Activated effector memory CD4-positive, alpha-beta T cell treated with Interleukin-2 at 50 U/mL for 16 hours (primary cell): ENCODE measurements around the gene SH3GL1.
"Not testable (repeated sequence)": the region's sequence is repeated elsewhere in the genome, so short reads cannot be mapped to it uniquely, and the experiment has no call there.

ENCODE experiments used
- DNase-seq: peaks from one replicate; pipeline ENCODE4 v3.0.0-alpha.2; 2020

The SH3GL1 gene

DNA sequence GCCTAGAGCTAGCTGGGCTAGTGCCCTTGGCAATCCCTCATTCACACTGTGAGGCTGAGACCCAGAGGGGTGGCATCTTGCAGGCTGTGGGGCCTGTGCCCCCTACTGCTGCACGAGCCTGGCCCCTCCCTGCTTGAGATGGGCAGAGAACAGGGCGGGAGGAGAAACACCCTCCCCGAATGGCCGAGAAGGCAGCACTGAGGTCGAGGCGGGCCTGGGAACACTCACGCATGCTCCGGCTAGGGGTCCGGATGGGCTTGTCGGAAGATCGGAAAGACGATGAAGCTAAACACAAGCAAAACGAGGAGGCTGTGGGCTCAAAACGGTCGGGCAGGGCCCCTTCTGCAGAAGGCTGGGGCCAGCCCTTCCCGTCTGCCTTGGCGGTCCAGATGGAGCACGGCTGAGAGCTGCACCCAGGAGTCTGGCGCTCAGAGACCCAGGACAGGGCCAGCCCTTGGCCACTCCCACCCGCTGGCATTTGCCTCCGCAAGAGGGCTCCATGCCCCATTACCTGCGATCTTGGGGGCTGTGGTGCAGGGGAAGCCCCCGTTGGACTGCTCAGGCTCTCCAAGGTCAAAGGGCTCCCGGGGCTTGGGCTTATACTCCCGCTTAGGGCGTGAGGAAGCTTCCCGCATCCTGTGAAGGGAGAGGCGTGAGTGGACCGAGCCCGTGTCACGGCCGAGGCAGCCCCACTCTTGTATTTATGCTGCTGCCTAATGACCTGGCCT is 38.1 kb downstream of the SH3GL1 start:
- DNase-seq: no peak

- DNase-seq: no peak
Observed at GRCh38 chr19:4361152-4362046, 38.9 kb downstream of the SH3GL1 start.

DNA sequence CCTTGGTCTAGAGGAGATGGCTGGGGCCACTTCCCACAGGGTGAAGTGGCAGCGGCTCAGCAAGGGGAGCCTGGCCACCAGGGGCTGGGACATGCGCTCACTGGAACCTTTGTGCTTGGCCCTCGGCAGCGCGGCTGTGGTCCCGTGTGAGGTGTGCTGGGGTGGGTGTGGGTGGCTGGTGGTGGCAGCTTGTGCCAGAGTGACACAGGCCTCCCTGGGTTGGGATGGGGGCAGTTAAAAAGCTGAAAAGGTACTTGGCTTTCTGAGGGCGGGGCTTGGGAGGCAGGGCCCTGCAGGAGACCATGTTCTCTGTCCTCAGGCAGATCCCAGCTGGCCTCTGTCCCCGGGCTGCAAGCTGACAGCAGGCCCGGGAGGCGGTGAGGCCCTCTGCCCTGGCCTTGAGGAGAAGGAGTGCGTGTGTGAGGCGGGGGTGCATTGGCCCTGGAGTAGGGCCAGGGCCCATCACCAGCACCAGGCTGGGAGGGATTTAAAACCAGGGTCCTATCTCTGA is 39.7 kb downstream of the SH3GL1 start:
- no peak for DNase-seq

DNA sequence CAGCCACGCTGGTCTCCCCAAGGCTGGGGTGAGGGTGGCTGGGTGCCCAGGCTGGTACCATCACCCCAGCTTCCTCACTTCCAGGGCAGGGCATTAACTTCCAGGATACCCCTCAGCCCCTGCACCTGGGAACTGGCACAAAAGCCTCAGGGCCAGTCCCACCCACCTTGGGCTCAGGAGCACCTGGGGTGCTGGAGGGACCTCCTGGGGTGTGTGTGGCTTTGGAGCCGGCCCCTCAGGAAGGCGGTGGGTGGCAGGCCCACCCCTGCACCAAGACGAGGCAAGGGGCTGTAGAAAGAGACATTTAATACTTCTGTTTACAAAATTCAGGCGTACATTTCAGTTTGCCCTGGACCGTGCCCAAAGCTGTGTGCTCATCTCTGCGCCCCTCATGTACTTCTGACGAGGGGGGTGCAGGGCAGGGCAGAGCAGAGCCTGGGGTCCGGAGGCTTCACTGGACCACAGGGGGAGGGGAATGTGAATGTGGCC is 40.2 kb downstream of the SH3GL1 start:
- no peak for DNase-seq

DNA sequence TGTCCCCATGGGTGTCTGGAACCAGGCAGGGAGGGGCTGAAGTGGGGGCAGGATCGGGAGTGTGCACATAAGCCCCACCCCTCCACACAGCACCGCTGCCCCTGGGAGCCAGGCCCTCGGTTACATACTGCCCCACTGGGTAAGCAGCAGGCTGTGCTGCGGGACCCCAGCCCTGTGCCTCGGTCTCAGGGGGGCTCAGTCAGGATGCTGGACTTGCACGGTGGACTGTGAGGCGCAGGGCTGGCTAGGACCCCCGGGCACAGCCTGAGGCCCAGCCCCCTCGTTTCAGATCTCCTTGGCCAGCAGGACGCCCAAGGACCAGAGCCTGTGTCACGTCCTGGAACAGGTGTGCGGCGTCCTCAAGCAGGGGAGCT is 40.7 kb downstream of the SH3GL1 start:
- DNase-seq: no peak

GRCh38 chr19:4358709-4359626 is 41.4 kb downstream of the SH3GL1 start:
- no peak for DNase-seq

DNA sequence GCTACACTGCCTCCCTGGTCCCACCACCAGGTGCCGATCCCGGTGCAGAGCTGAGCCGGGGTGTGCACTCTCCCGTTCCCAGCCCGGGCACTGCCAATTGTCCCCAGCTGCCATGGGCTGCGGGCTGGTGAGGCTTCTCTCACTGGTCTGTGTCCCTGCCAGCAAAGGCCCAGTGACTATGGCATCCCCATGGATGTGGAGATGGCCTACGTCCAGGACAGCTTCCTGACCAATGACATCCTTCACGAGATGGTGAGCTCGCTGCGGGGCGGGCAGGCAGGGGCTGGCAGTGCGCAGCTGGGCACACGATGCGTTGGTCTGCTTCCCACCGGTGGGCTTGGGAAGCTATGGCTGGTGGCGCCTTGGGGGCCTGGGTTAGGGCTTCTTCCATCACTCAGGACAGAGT is 42.4 kb downstream of the SH3GL1 start:
- no peak for DNase-seq

DNA sequence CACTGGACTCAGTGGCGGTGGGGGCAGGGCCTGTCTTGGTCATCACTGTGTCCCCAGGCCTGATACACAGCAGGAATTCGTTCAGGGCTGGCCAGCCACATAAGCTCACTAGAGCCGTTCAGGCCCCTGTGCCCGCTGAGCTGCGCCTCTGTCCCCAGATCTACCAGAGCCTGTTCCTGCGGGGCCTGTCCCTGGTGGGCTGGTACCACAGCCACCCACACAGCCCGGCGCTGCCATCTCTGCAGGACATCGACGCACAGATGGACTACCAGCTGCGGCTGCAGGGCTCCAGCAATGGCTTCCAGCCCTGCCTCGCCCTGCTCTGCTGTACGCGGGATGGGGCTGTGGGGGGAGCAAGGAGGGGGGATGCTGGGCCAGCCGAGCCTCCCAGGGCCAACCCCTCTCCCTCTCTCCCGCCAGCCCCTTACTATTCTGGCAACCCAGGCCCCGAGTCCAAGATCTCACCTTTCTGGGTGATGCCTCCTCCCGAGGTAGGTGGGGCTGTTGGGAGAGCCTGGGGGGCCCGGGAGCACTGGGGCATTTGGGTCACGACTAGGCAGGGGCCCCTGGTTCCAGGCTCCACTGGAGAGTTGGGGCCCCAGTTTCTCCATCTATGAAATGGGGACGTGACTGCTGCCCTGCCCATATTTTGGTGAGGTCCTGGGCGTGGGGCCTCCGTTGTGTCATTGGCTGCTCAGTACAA is 43.1 kb downstream of the SH3GL1 start:
- DNase-seq: no peak

DNA sequence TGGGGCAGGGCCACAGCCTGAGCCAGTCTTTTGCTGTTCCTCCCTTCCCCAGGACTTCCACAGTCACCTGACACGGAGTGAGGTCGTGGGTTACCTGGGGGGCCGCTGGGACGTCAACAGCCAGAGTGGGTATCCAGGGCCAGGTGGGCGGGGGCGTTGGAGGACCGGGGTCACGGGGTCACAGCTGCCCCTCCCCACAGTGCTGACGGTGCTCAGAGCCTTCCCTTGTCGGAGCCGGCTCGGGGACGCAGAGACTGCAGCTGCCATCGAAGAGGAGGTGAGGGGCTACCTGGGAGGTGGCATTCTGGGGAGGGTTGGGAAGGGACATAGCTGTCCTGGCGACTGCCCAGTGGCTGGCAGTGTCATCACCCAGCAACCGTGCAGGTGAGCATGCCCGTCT is 45.5 kb downstream of the SH3GL1 start:
- DNase-seq: no peak

DNA sequence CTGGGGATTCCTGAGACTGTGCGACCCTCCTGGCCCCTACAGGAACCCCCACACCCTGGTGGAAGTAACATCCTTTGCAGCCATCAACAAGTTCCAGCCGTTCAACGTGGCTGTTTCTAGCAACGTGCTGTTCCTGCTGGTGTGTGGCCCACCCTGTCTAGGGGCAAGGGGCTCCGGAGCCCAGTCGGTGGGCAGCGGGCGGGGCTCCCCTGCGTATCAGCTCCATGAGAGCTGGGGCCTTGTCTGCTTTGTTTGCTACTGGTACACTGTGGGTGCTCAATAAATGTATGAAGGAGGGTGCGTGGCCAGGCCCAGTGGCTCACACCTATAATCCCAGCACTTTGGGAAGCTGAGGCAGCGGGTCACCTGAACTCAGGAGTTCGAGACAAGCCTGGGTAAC is 46.1 kb downstream of the SH3GL1 start:
- no peak for DNase-seq

DNA sequence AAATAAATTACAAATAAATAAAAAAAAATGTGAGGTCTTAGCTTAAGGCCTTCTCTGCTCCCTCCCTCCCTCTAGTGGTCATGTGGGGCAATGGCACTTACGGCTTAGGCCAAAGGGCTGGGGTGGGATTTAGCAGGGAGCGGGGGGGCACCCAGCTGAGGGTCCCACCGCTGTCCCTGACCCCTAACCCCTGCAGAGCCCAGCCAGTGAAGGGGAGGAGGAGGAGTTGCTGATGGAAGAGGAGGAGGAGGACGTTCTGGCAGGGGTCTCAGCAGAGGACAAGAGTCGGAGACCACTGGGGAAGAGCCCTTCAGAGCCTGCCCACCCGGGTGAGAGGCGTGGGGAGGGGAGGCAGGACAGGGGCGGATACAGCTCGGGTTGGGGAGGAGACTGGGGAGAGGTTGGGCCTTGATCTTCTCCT is 47.6 kb downstream of the SH3GL1 start:
- peak; percentile 44 for DNase-seq

DNA sequence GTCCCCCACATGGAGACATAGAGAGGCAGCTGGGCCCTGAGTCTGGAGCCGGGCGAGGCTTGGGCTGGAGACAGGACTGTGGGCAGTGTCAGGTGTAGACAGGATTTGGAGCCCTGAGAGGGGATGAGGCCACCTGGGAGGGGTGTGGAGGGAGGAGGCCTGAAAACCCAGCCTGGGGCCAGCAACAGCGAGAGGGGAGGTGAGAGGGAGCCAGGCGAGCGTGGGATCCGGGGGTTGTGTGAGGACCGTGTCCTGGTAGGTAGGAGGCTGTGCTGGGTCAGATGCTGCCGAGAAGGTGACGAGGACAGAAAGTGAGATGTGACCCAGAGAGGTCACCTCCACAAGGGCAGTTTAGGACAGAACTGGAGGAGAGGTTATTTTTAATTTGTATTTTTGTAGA is 49.6 kb downstream of the SH3GL1 start:
- no peak for DNase-seq

- no peak for DNase-seq
Observed at GRCh38 chr19:4350111-4350510, 50.2 kb downstream of the SH3GL1 start.

GRCh38 chr19:4349225-4349624 is 51.1 kb downstream of the SH3GL1 start:
- not testable (repeated sequence) for DNase-seq

- DNase-seq: no peak
Observed at GRCh38 chr19:4347521-4347920, 52.8 kb downstream of the SH3GL1 start.

DNA sequence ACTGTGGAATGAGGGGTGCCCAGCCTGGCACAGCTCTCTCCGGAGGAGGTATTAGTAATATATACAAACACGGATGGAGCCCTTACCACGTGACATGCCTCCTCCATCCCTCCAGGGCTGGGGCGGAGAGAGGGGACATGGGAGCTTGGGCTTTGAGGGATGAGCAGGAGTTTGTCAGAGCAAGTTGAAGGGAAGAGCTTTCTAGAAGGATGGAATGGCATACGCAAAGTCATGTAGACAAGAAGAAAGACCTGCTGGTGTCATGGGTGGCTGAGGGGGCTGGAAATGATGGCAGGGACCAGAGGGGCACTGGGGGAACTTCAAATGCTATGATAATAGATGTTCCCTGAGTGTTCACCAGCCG is 54.3 kb downstream of the SH3GL1 start:
- no peak for DNase-seq

DNA sequence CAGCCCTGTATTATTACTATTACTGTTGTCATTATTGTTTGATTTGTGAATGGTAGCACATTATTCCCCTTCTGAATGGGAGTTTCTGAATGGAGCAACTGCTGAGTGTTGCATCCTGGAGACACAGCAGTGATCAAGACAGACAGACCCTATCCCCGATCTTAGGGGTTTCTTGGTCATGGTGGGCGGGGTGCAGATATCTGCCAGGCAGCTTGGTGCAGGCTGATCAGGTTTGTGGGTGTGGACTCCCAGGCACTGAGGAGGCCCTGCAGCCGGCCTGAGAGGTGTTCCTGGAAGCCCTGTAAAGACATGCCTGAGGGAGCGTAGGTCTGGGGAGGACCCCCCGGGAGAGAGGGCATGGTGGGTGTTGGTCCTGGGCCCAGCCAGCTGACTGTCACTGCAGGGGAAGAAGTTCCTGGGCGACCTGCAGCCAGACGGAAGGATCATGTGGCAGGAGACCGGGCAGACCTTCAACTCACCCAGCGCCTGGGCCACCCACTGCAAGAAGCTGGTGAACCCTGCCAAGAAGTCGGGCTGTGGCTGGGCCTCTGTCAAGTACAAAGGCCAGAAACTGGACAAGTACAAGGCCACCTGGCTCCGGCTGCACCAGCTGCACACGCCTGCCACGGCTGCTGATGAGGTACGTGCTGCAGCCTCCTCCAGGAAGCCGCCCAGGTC is 54.9 kb downstream of the SH3GL1 start:
- DNase-seq: no peak

- peak; percentile 90 for DNase-seq
Observed at GRCh38 chr19:4343370-4344307, 56.7 kb downstream of the SH3GL1 start, which contains the start of gene MPND. Gene MPND (plus strand): TSS chr19:4343562. CDS start chr19:4343594, 32 bp downstream.

GRCh38 chr19:4342615-4343369 is 57.6 kb downstream of the SH3GL1 start:
- DNase-seq: peak; percentile 86

DNA sequence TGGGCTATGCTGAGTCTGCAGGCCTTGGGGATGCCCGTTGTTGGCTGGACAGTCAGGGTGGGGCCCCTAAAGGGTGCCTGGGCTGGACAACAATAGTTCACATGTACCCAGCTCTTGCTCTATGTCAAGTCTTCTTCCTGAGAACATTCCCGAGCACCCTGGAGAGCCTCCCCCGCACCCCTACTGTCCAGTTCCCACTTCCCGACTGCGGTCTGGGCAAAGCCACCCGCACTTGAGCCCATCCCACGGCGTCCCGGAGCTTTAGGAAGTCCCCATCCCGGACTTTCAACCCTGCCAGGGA is 58.1 kb downstream of the SH3GL1 start:
- no peak for DNase-seq
